NCI-H2171 (cell line): ENCODE measurements around the gene SUZ12.
A peak's percentile ranks its signal among the peaks of the same experiment; 100 is the strongest.
"Not testable (repeated sequence)": the region's sequence is repeated elsewhere in the genome, so short reads cannot be mapped to it uniquely, and the experiment has no call there.

Experiments used
- DNase-seq: peaks from one replicate; lab custom pipeline; 2025; lab: John Stamatoyannopoulos, UW

Gene SUZ12

GRCh38 chr17:31951953-31952352 lies 15.1 kb downstream of the SUZ12 start:
- DNase-seq, result not testable (repeated sequence)

- not testable (repeated sequence) for DNase-seq
Measured at GRCh38 chr17:31964131-31964530, 27.3 kb downstream of the SUZ12 start.

- DNase-seq, result no peak
Measured at GRCh38 chr17:31967648-31968047, 30.8 kb downstream of the SUZ12 start.

- not testable (repeated sequence) for DNase-seq
Measured at GRCh38 chr17:31970416-31970815, 33.6 kb downstream of the SUZ12 start.

- DNase-seq, result not testable (repeated sequence)
Measured at GRCh38 chr17:31974269-31975071, 37.7 kb downstream of the SUZ12 start.

- DNase-seq, result not testable (repeated sequence)
Measured at GRCh38 chr17:31975391-31975790, 38.6 kb downstream of the SUZ12 start.

- not testable (repeated sequence) for DNase-seq
Measured at GRCh38 chr17:31991821-31992220, 55.0 kb downstream of the SUZ12 start.

- DNase-seq, result no peak
Measured at GRCh38 chr17:31997005-31997404, 60.2 kb downstream of the SUZ12 start.

GRCh38 chr17:32006957-32007462 lies 70.2 kb downstream of the SUZ12 start, which contains the start of gene LRRC37B:
TSS of gene LRRC37B (plus strand) at chr17:32007383. CDS start at chr17:32021393, 14,010 bp downstream.
- DNase-seq, result peak; percentile 77

- peak; percentile 70 for DNase-seq
Measured at GRCh38 chr17:32007463-32008298, 70.9 kb downstream of the SUZ12 start.

GRCh38 chr17:32009262-32009542 lies 72.4 kb downstream of the SUZ12 start:
- DNase-seq, result no peak

GRCh38 chr17:32010114-32010513 lies 73.3 kb downstream of the SUZ12 start:
- DNase-seq, result no peak

- peak; percentile 90 for DNase-seq
Measured at GRCh38 chr17:32015245-32016013, 78.6 kb downstream of the SUZ12 start.

GRCh38 chr17:32016231-32016630 lies 79.4 kb downstream of the SUZ12 start:
- DNase-seq, result no peak

GRCh38 chr17:32019228-32019627 lies 82.4 kb downstream of the SUZ12 start:
- DNase-seq, result no peak

- peak; percentile 88 for DNase-seq
Measured at GRCh38 chr17:32020943-32021614, 84.3 kb downstream of the SUZ12 start.

- no peak for DNase-seq
Measured at GRCh38 chr17:32021615-32021955, 84.8 kb downstream of the SUZ12 start.

GRCh38 chr17:32022554-32022953 lies 85.7 kb downstream of the SUZ12 start:
- DNase-seq, result not testable (repeated sequence)

GRCh38 chr17:32027271-32027670 lies 90.5 kb downstream of the SUZ12 start:
- DNase-seq, result not testable (repeated sequence)

GRCh38 chr17:32033223-32033622 lies 96.4 kb downstream of the SUZ12 start:
- DNase-seq, result no peak

- DNase-seq, result not testable (repeated sequence)
Measured at GRCh38 chr17:32033812-32034211, 97.0 kb downstream of the SUZ12 start.

- not testable (repeated sequence) for DNase-seq
Measured at GRCh38 chr17:32040246-32040645, 103.4 kb downstream of the SUZ12 start.
